HG03432 (cell line): ENCODE data around the gene OPCML.

Source experiments
- ATAC-seq: cut with Tn5 transposase; IDR thresholded peaks from one replicate; pipeline ENCODE4 v1.9.1; 2021; ENCODE audit warnings: mild to moderate bottlenecking, moderate library complexity; ENCODE audit not compliant: unreplicated experiment

The OPCML gene

GRCh38 chr11:133240908-133241655 lies 291.2 kb downstream of the OPCML start:
- no peak for ATAC-seq

GRCh38 chr11:133239575-133239974 lies 292.7 kb downstream of the OPCML start:
- no peak for ATAC-seq

- ATAC-seq, result no peak
Observed at GRCh38 chr11:133238495-133238894, 293.8 kb downstream of the OPCML start.

- ATAC-seq, result no peak
Observed at GRCh38 chr11:133238027-133238426, 294.3 kb downstream of the OPCML start.

- no peak for ATAC-seq
Observed at GRCh38 chr11:133235381-133235780, 296.9 kb downstream of the OPCML start.

- no peak for ATAC-seq
Observed at GRCh38 chr11:133234883-133235282, 297.4 kb downstream of the OPCML start.

GRCh38 chr11:133232665-133233064 lies 299.6 kb downstream of the OPCML start:
- no peak for ATAC-seq

- ATAC-seq, result no peak
Observed at GRCh38 chr11:133230431-133230830, 301.9 kb downstream of the OPCML start.

- no peak for ATAC-seq
Observed at GRCh38 chr11:133228471-133229329, 303.6 kb downstream of the OPCML start.

GRCh38 chr11:133227632-133228111 lies 304.6 kb downstream of the OPCML start:
- no peak for ATAC-seq

- no peak for ATAC-seq
Observed at GRCh38 chr11:133224271-133224670, 308.0 kb downstream of the OPCML start.

- ATAC-seq, result no peak
Observed at GRCh38 chr11:133222425-133223330, 309.6 kb downstream of the OPCML start.

GRCh38 chr11:133219543-133219942 lies 312.8 kb downstream of the OPCML start:
- ATAC-seq, result no peak

GRCh38 chr11:133216813-133217212 lies 315.5 kb downstream of the OPCML start:
- ATAC-seq, result no peak

- no peak for ATAC-seq
Observed at GRCh38 chr11:133215596-133216230, 316.6 kb downstream of the OPCML start.

- no peak for ATAC-seq
Observed at GRCh38 chr11:133214646-133215045, 317.7 kb downstream of the OPCML start.

- no peak for ATAC-seq
Observed at GRCh38 chr11:133212201-133212600, 320.1 kb downstream of the OPCML start.

GRCh38 chr11:133207995-133208394 lies 324.3 kb downstream of the OPCML start:
- no peak for ATAC-seq

GRCh38 chr11:133206313-133207005 lies 325.8 kb downstream of the OPCML start:
- no peak for ATAC-seq

GRCh38 chr11:133204158-133204557 lies 328.1 kb downstream of the OPCML start:
- no peak for ATAC-seq
